Effector CD4-positive, alpha-beta T cell (primary cell): ENCODE measurements around the gene SLC1A1.
"Not testable (repeated sequence)": the region's sequence is repeated elsewhere in the genome, so short reads cannot be mapped to it uniquely, and the experiment has no call there.

Experiments used
- DNase-seq: peaks from one replicate; pipeline ENCODE4 v3.0.0-alpha.2; 2020

Gene SLC1A1

DNA sequence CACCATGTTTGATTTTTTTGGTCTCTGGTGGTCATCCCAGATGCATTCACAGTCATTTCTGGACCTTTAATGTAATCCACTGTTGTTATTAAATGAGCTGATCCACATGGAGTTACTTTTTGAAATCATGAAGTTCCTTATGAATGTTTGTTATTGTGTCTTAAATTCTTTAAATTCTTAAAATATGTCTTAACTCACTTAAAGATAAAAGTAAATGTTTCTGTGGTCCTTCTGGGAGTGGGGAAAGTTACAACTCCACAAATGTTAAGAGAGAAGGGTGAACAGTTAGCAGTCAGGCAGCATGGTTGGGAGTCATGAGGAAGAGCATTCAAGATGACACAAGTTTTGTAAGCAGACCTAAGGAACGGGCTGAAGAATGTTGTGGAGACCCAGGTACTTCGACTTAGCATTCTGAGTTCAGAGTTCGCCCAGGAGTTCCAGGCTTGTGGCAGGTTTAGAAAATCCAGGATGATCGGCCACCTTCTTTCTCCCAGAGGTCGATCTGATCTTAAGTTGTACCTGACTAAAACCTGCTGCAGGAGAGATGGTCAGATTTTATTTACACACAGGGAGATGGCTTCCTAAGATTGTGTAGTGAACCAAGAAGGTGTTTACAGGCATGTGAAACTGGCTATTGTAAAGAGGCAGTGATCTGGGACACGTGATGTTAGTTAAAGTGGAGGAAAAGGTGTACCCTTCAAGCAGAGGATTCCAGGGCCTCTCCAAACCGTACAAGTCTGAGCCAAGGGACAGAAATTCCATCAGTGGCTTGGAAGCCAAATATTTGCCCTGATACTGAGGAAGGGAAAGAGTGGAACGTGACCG, 17.2 kb downstream of the SLC1A1 start:
- DNase-seq = no peak

GRCh38 chr9:4508246-4508906, 18.1 kb downstream of the SLC1A1 start:
- DNase-seq = no peak

DNA sequence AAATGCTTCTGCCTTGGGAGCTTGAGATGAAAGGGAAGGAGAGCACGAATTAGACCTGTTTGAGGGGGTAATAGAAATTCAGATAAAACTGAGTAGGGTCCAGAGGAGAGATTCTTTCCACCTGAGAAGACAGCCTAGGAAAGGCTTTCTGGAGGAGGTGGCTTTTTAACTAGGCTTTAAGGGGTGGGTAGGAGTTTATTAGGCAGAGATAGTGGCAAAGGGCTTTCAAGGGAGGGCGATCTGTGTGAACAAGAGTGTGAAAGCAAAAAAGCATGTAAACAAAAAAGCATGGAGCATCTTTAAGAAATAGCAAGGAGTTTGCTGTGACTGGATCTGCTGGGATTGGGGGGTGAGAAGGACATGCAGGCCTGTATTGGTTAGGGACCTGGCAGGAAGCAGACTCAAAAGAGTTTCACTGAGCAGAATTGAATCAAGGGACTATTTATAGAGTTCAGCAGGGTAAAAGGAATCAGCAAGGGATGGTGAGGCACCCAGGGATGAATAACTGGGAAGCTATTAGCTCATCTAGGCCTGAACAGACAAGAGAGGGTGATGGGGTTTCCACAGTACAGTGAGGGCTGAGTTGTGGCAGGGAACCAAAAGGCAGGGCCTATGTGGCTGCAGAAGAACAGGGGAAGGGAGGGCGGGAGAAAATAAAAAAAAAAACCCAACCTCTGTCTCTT, 18.8 kb downstream of the SLC1A1 start:
- no peak for DNase-seq

- no peak for DNase-seq
Observed at GRCh38 chr9:4509590-4509984, 19.3 kb downstream of the SLC1A1 start.

DNA sequence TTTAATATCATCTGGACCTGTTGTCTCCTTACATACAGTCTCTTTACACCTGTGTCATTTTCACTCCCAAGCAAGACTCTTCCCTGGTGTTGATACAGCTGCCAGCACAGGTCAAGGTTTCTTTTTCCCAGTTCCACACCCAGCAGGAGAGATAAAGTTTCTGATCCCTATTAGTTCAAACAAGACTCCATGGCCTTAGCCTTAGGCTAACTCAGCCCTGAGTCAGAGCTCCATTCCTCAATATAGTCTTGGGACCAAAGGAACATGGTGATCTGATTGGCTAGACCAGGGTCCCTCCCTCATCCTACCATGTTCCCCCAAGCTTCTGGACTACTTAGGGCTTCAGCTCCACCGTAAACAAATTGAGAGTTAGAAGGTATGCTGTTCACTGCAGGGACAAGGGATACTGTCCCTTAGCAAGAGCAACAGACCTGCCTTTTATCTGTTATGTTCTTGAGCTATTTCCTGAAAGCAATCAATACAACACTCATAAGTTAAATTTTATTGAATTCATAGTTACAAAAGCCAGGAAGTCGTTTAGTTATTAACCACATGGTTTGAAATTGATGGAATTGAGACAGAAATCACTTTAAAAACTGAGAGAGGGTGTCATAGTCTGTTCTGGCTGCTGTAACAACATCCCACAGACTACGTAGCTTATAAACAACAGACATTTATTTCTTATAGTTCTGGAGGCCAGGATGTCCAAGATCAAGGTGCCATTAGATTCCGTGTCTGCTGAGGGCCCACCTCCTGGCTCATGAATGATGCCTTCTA, 20.5 kb downstream of the SLC1A1 start:
- no peak for DNase-seq

DNA sequence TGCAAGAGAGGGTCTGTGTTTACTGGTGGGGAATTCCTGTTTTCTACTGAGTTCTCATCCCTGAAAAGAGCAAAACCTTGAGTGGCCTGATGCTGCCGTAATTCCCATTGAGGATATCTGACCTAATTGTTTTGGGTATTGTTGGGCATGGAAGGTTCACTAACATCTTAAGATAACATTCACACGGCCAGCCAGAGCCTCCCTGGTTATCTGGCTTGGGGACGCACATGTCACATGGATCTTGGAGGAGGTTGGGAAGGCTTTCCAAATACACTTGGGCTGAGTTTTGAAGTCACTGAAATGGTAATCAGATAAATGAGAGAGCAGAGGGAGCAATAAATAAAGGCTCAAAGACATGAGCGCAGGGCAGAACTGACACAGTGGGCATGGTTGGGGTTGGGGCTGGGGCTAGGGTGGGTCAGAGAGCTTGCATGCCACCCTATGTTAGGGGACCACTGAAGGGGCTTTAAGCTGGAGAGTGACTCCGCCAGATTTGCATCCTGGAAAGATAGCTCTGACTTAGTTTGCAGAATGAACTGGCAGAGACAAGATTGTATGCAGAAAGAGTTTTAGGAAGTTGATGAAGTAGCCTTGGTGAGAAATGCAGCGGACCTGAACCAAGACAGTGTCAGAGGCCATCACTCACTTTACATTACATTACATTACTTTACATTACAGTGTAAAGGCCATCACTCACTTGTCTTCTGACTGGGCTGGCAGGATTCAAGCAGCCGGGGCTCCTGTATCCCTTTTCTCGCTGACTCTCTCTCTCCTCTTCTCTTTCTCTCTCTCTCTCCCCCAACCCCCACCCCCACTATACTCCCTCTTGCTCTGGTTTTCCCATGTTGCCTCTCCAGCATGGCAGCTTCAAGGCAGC, 24.2 kb downstream of the SLC1A1 start:
- no peak for DNase-seq

GRCh38 chr9:4515958-4516375, 25.7 kb downstream of the SLC1A1 start:
- no peak for DNase-seq

- no peak for DNase-seq
Observed at GRCh38 chr9:4517274-4517673, 27.0 kb downstream of the SLC1A1 start.

- no peak for DNase-seq
Observed at GRCh38 chr9:4519604-4520003, 29.3 kb downstream of the SLC1A1 start.

DNA sequence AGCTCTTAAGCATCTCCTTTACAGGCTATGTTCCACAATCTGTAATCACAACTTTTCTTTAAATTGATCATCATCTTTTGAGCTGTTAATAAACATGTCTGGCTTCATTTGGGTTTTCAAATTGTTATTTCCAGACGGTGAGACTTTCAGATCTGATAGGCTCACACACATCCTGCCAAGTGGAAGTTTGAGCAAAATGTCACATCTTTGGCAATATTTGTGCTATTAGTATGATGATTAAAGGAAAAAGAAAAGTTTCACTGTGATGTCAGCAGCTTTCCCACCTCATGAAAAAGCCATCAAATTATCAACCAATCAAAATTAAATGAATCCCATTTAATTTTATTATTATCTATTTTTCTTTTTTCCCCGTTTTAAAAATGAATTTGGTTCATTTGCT, 29.8 kb downstream of the SLC1A1 start:
- DNase-seq = no peak

- DNase-seq = no peak
Observed at GRCh38 chr9:4530375-4530774, 40.1 kb downstream of the SLC1A1 start.

- not testable (repeated sequence) for DNase-seq
Observed at GRCh38 chr9:4530831-4531230, 40.6 kb downstream of the SLC1A1 start.

DNA sequence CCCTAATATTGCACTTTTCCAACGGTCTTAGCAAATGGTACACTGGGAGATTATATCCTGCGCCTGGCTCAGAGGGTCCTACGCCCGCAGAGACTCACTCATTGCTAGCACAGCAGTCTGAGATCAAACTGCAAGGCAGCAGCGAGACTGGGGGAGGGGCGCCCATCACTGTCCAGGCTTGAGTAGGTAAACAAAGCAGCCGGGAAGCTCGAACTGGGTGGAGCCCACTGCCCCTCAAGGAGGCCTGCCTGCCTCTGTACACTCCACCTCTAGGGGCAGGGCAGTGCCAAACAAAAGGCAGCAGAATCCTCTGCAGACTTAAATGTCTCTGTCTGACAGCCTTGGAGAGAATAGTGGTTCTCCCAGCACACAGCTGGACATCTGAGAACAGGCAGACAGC, 41.1 kb downstream of the SLC1A1 start:
- DNase-seq = not testable (repeated sequence)

DNA sequence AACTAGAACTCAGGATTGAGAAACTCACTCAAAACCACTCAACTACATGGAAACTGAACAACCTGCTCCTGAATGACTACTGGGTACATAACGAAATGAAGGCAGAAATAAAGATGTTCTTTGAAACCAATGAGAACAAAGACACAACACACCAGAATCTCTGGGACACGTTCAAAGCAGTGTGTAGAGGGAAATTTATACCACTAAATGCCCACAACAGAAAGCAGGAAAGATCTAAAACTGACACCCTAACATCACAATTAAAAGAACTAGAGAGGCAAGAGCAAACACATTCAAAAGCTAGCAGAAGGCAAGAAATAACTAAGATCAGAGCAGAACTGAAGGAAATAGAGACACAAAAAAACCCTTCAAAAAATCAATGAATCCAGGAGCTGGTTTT, 43.6 kb downstream of the SLC1A1 start:
- not testable (repeated sequence) for DNase-seq

DNA sequence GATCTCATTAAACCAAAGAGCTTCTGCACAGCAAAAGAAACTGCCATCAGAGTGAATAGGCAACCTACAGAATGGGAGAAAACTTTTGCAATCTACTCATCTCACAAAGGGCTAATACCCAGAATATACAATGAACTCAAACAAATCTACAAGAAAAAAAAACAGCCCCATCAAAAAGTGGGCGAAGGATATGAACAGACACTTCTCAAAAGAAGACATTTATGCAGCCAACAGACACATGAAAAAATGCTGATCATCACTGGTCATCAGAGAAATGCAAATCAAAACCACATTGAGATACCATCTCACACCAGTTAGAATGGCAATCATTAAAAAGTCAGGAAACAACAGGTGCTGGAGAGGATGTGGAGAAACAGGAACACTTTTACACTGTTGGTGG, 45.9 kb downstream of the SLC1A1 start:
- not testable (repeated sequence) for DNase-seq

DNA sequence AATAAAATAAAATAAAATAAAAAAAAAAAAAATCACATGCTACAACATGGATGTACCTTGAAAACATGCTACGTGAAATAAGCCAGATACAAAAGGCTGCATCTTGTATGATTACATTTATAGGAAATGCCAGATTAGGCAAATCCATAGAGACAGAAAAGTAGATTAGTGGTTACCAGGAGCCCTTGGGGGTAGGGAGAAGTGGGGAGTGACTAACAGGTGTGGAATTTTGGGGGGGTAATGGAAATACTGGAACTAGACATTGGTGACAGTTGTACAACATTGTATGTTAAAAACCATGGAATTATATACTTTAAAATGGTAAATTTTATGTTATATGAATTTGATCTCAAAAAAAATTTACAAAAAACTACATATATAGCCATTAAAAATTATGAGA, 47.3 kb downstream of the SLC1A1 start:
- DNase-seq = no peak

GRCh38 chr9:4538107-4538506, 47.8 kb downstream of the SLC1A1 start:
- no peak for DNase-seq

GRCh38 chr9:4538621-4539020, 48.4 kb downstream of the SLC1A1 start:
- DNase-seq = no peak

DNA sequence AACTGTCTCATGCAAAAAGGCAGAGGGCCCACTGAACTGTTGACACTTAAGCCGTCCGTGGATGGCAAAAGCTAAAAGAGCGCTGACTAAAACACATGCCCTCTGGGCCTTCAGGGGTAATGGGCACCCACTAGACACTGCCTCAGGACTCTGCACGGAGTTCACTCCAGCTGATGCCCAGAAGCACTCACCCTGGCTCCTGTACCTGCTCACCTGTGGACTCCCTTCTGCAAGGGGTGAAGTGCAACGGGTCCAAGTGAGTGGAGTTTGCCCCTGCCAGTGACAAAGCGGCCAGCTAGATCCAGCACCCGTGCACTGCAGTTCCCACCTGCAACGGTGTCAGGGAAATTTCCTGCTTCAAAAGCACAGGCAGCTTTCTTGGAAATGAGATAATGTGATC, 50.2 kb downstream of the SLC1A1 start:
- no peak for DNase-seq

DNA sequence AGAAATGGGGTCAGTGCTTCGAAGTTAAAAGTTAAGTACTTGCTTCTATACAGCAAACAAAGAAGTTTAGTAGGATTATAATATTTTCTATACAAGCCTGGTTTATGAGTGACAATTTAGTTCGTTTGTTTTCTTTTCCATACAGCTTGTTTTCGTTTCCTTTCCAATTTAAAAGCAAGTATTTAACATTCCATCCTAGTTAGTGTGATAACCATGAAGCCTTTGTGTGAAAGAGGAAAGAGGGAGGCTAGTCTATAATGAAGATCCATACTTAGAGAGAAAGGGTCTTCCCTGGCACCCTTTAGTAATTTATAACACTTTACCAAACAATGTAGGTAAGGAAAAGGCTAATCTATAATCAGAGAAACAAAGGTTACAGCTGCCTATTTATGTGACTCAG, 51.0 kb downstream of the SLC1A1 start:
- no peak for DNase-seq

GRCh38 chr9:4541856-4542255, 51.6 kb downstream of the SLC1A1 start:
- DNase-seq = no peak

DNA sequence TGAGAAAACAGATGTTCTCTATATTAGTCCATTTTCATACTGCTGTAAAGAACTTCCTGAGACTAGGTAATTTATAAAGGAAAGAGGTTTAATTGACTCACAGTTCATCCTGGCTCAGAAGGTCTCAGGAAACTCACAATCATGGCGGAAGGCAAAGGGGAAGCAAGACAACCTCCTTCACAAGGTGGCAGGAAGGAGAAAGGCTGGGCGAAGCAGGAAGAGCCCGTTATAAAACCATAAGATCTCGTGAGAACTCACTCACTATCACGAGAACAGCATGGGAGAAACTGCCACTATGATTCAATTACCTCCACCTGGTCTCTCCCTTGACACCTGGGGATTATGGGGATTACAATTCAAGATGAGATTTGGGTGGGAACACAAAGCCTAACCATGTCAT, 54.4 kb downstream of the SLC1A1 start:
- not testable (repeated sequence) for DNase-seq
